ENCODE data around the gene RASA4. TPM values are rescaled to one million over a fixed set of nuclear protein-coding genes. Genes with fewer than 3 reads are reported as not detected.
"Not testable (repeated sequence)": the region's sequence is repeated elsewhere in the genome, so short reads cannot be mapped to it uniquely, and the experiment has no call there.

The RASA4 gene
- total RNA-seq (10 to 100 TPM; 37.8 to 43.3 TPM), polyA plus RNA-seq (10 to 100 TPM in 1 of 2 donors, 1 to 10 TPM in 1; 7.7 to 24.3 TPM)

- H3K27me3 ChIP-seq (ENCODE audit: insufficient read depth, low read length); H3K9me3 ChIP-seq (ENCODE audit: control insufficient read depth in 1 of 2, low read length in 2 of 2); H3K27ac Mint-ChIP-seq; H3K4me1 Mint-ChIP-seq; H3K4me3 ChIP-seq (ENCODE audit: low read length in 2 of 2); POLR2A ChIA-PET (ENCODE audit: partially characterized antibody); CTCF ChIA-PET (ENCODE audit: partially characterized antibody); intact Hi-C loops (cut with micrococcal nuclease); H3K27ac ChIP-seq (ENCODE audit: low read depth, low read length); H3K4me1 ChIP-seq (ENCODE audit: insufficient read depth, low read length); H3K36me3 Mint-ChIP-seq; H3K27me3 Mint-ChIP-seq; H3K36me3 ChIP-seq (ENCODE audit: insufficient read depth, low read length); H3K9me3 Mint-ChIP-seq: not testable (repeated sequence)
- DNase-seq: peak; percentile 24 to 51 (median 38)
- H3K4me3 Mint-ChIP-seq: peak within 1 kb of the TSS in 5 of 8 donors; percentile 22 to 73 (median 57)
These were observed at the start of gene RASA4 for GRCh38 chr7:102616507-102617125. TSS of gene RASA4 (minus strand) at chr7:102616756. CDS start at chr7:102616689, 67 bp downstream.

DNA sequence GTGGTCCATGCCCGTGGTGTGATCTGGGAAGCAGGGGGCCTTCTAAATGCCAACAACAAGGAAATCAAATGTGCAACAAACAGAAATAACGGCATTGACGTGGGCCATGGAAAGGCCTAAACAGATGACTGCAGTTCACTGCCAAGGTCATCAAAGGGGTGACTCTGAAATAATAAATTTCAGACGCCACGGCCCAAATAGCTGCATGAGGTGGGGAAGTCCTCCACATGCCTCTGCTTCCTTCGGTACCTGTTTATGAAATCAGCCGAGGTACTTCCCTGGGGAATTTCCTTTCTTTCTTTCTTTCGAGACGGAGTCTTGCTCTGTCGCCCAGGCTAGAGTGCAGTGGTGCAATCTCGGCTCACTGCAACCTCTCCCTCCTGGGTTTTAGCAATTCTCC is 48.2 kb upstream of the RASA4 start:
- H3K4me3 Mint-ChIP-seq; POLR2A ChIA-PET (ENCODE audit: partially characterized antibody); H3K4me1 ChIP-seq (ENCODE audit: insufficient read depth, low read length): not testable (repeated sequence)

DNA sequence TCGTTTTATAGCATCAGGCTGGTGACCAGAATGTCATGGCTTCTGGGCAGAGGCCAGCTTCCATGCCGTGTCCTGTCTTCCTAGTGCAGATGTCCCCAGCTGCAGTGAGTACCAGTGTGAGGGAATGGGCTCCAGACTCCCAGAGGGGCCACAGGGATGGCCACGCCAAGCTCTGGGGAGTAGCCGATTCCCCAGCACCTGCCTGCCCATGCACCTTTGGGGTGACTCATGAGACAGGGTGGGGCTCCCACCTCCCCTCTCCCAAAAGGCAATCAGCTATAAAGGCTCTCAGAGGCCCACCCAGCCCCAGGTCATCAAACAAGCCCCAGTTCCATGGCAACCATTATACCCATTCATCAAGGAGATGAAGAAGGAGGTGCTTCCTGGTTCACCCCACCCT is 33.4 kb upstream of the RASA4 start, which contains the start of gene SPDYE2B:
Gene SPDYE2B (plus strand): TSS at position 396 of the 400 bp plus-strand sequence. CDS start 2,030 bp downstream, outside the sequence.
- H3K36me3 Mint-ChIP-seq; H3K4me1 ChIP-seq (ENCODE audit: insufficient read depth, low read length); CTCF ChIA-PET (ENCODE audit: partially characterized antibody); H3K27ac ChIP-seq (ENCODE audit: low read depth, low read length); H3K27ac Mint-ChIP-seq; H3K36me3 ChIP-seq (ENCODE audit: insufficient read depth, low read length); H3K4me1 Mint-ChIP-seq; H3K4me3 ChIP-seq (ENCODE audit: low read length in 2 of 2); H3K9me3 ChIP-seq (ENCODE audit: control insufficient read depth in 1 of 2, low read length in 2 of 2); H3K27me3 ChIP-seq (ENCODE audit: insufficient read depth, low read length); POLR2A ChIA-PET (ENCODE audit: partially characterized antibody); H3K9me3 Mint-ChIP-seq; H3K27me3 Mint-ChIP-seq; DNase-seq; H3K4me3 Mint-ChIP-seq; intact Hi-C loops (cut with micrococcal nuclease): not testable (repeated sequence)

More for the DNA sequence above, 48.2 kb upstream of the RASA4 start:
- H3K27me3 ChIP-seq (ENCODE audit: insufficient read depth, low read length); H3K27me3 Mint-ChIP-seq; DNase-seq; CTCF ChIA-PET (ENCODE audit: partially characterized antibody); H3K9me3 ChIP-seq (ENCODE audit: control insufficient read depth in 1 of 2, low read length in 2 of 2); H3K36me3 Mint-ChIP-seq; H3K27ac Mint-ChIP-seq; H3K9me3 Mint-ChIP-seq; H3K27ac ChIP-seq (ENCODE audit: low read depth, low read length); intact Hi-C loops (cut with micrococcal nuclease); H3K4me3 ChIP-seq (ENCODE audit: low read length in 2 of 2); H3K4me1 Mint-ChIP-seq; H3K36me3 ChIP-seq (ENCODE audit: insufficient read depth, low read length): not testable (repeated sequence)

GRCh38 chr7:102647813-102648212 is 31.3 kb upstream of the RASA4 start:
- DNase-seq; H3K4me1 ChIP-seq (ENCODE audit: insufficient read depth, low read length); H3K4me1 Mint-ChIP-seq; intact Hi-C loops (cut with micrococcal nuclease); H3K27me3 ChIP-seq (ENCODE audit: insufficient read depth, low read length); POLR2A ChIA-PET (ENCODE audit: partially characterized antibody); H3K36me3 Mint-ChIP-seq; H3K27ac Mint-ChIP-seq; H3K36me3 ChIP-seq (ENCODE audit: insufficient read depth, low read length); H3K4me3 ChIP-seq (ENCODE audit: low read length in 2 of 2); H3K27ac ChIP-seq (ENCODE audit: low read depth, low read length); H3K9me3 Mint-ChIP-seq; H3K27me3 Mint-ChIP-seq; H3K9me3 ChIP-seq (ENCODE audit: control insufficient read depth in 1 of 2, low read length in 2 of 2); H3K4me3 Mint-ChIP-seq; CTCF ChIA-PET (ENCODE audit: partially characterized antibody): not testable (repeated sequence)

- H3K4me3 ChIP-seq (ENCODE audit: low read length in 2 of 2); POLR2A ChIA-PET (ENCODE audit: partially characterized antibody); H3K27me3 Mint-ChIP-seq; H3K27me3 ChIP-seq (ENCODE audit: insufficient read depth, low read length); H3K4me1 ChIP-seq (ENCODE audit: insufficient read depth, low read length); CTCF ChIA-PET (ENCODE audit: partially characterized antibody); intact Hi-C loops (cut with micrococcal nuclease); H3K36me3 Mint-ChIP-seq; H3K4me3 Mint-ChIP-seq; DNase-seq; H3K4me1 Mint-ChIP-seq; H3K9me3 ChIP-seq (ENCODE audit: control insufficient read depth in 1 of 2, low read length in 2 of 2); H3K27ac Mint-ChIP-seq; H3K9me3 Mint-ChIP-seq; H3K27ac ChIP-seq (ENCODE audit: low read depth, low read length); H3K36me3 ChIP-seq (ENCODE audit: insufficient read depth, low read length): not testable (repeated sequence)
These were observed 26.8 kb upstream of the RASA4 start for GRCh38 chr7:102643404-102643803.

- H3K4me1 ChIP-seq (ENCODE audit: insufficient read depth, low read length); DNase-seq; H3K4me3 ChIP-seq (ENCODE audit: low read length in 2 of 2); H3K9me3 ChIP-seq (ENCODE audit: control insufficient read depth in 1 of 2, low read length in 2 of 2); H3K27ac Mint-ChIP-seq; CTCF ChIA-PET (ENCODE audit: partially characterized antibody); H3K4me3 Mint-ChIP-seq; H3K4me1 Mint-ChIP-seq; H3K27me3 ChIP-seq (ENCODE audit: insufficient read depth, low read length); H3K27ac ChIP-seq (ENCODE audit: low read depth, low read length); H3K36me3 ChIP-seq (ENCODE audit: insufficient read depth, low read length); H3K36me3 Mint-ChIP-seq; intact Hi-C loops (cut with micrococcal nuclease); POLR2A ChIA-PET (ENCODE audit: partially characterized antibody); H3K9me3 Mint-ChIP-seq; H3K27me3 Mint-ChIP-seq: not testable (repeated sequence)
These were observed 26.1 kb upstream of the RASA4 start, which contains the start of gene UPK3BL1 for GRCh38 chr7:102642691-102643090. TSS of gene UPK3BL1 (minus strand) at chr7:102642791. CDS start at chr7:102642741, 50 bp downstream.

GRCh38 chr7:102638848-102639247 is 22.3 kb upstream of the RASA4 start:
- H3K27ac Mint-ChIP-seq; H3K27me3 ChIP-seq (ENCODE audit: insufficient read depth, low read length); H3K4me1 ChIP-seq (ENCODE audit: insufficient read depth, low read length); POLR2A ChIA-PET (ENCODE audit: partially characterized antibody); H3K9me3 Mint-ChIP-seq; H3K4me3 ChIP-seq (ENCODE audit: low read length in 2 of 2); intact Hi-C loops (cut with micrococcal nuclease); H3K9me3 ChIP-seq (ENCODE audit: control insufficient read depth in 1 of 2, low read length in 2 of 2); CTCF ChIA-PET (ENCODE audit: partially characterized antibody); H3K4me3 Mint-ChIP-seq; H3K36me3 ChIP-seq (ENCODE audit: insufficient read depth, low read length); H3K36me3 Mint-ChIP-seq; H3K27ac ChIP-seq (ENCODE audit: low read depth, low read length); DNase-seq; H3K27me3 Mint-ChIP-seq; H3K4me1 Mint-ChIP-seq: not testable (repeated sequence)

DNA sequence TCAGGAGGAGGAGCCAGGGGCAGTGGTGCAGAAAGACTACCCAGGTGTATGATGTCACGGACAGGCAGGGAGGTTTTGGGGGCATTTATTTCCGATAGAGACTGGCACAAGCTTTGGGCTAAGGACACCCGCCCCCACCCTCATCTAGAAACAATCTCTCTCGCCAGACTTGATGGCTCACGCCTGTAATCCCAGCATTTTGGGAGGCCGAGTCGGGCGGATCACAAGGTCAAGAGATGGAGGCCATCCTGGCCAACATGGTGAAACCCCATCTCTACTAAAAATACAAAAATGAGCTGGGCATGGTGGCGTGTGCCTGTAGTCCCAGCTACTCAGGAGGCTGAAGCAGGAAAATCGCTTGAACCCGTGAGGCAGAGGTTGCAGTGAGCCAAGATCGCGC is 20.4 kb upstream of the RASA4 start:
- CTCF ChIA-PET (ENCODE audit: partially characterized antibody); H3K27ac ChIP-seq (ENCODE audit: low read depth, low read length); H3K27me3 Mint-ChIP-seq; H3K4me3 ChIP-seq (ENCODE audit: low read length in 2 of 2); H3K36me3 ChIP-seq (ENCODE audit: insufficient read depth, low read length); H3K27ac Mint-ChIP-seq; H3K27me3 ChIP-seq (ENCODE audit: insufficient read depth, low read length); DNase-seq; H3K9me3 ChIP-seq (ENCODE audit: control insufficient read depth in 1 of 2, low read length in 2 of 2); H3K4me3 Mint-ChIP-seq; H3K36me3 Mint-ChIP-seq; H3K9me3 Mint-ChIP-seq; H3K4me1 Mint-ChIP-seq; POLR2A ChIA-PET (ENCODE audit: partially characterized antibody); H3K4me1 ChIP-seq (ENCODE audit: insufficient read depth, low read length); intact Hi-C loops (cut with micrococcal nuclease): not testable (repeated sequence)
